ENCODE measurements around the gene SYPL2. TPM values are rescaled to one million over a fixed set of nuclear protein-coding genes. Genes with fewer than 3 reads are reported as not detected.
"Not testable (repeated sequence)": the region's sequence is repeated elsewhere in the genome, so short reads cannot be mapped to it uniquely, and the experiment has no call there.

Gene SYPL2
- total and polyA plus RNA-seq, 4 donors, result 0.14 to 4.7 (median 3.7) TPM

DNA sequence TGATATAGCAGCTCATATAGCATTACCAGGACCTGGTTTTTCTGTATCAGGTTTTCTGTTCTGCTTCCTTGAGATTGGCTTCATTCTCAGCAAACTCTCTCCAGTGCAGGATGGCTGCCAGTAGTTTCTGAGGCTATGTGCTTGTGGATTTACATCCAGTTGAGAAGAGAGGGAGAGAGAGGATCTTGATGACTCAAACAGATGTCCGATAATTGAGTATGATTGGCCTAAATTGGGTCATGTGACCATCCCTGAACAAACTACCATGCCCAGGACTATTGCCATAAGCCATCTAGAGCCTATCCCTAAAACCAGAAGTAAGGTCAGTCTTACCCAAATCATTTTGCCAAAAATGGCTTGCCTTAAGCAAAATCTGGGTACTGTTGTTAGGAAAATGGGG, 22.0 kb upstream of the SYPL2 start:
- no peaks in the 10 kb centered on the region for H3K9me3 ChIP-seq (ENCODE audit: control insufficient read depth in 4 of 4, low read length in 3 of 4)
- H3K27me3 ChIP-seq (ENCODE audit: control insufficient read depth in 4 of 4, insufficient read depth in 4 of 4, low read length in 3 of 4), result peaks cover 0 to 2% (median 0%) of the 10 kb centered on the region in 4 donors
- 95% methylated on average over 1 of the region's 1 CpG for WGBS
- H3K4me1 ChIP-seq (ENCODE audit: control insufficient read depth in 4 of 4, insufficient read depth in 4 of 4, low read length in 3 of 4), result no peaks in the 10 kb centered on the region
- no peak overlapping the region for H3K4me3 ChIP-seq (ENCODE audit: low read depth in 1 of 3, low read length in 3 of 3)
- H3K36me3 ChIP-seq (ENCODE audit: control insufficient read depth in 4 of 4, insufficient read depth in 3 of 4, low read depth in 1 of 4, low read length in 3 of 4), result no peaks in the 10 kb centered on the region
- TF ChIP-seq RXRA (IDR thresholded peaks at IDR 0.05), result no peak
- TF ChIP-seq JUND (IDR thresholded peaks at IDR 0.05), result no peak
- TF ChIP-seq NR2F2 (IDR thresholded peaks at IDR 0.05), result no peak
- TF ChIP-seq, protein P1, sequence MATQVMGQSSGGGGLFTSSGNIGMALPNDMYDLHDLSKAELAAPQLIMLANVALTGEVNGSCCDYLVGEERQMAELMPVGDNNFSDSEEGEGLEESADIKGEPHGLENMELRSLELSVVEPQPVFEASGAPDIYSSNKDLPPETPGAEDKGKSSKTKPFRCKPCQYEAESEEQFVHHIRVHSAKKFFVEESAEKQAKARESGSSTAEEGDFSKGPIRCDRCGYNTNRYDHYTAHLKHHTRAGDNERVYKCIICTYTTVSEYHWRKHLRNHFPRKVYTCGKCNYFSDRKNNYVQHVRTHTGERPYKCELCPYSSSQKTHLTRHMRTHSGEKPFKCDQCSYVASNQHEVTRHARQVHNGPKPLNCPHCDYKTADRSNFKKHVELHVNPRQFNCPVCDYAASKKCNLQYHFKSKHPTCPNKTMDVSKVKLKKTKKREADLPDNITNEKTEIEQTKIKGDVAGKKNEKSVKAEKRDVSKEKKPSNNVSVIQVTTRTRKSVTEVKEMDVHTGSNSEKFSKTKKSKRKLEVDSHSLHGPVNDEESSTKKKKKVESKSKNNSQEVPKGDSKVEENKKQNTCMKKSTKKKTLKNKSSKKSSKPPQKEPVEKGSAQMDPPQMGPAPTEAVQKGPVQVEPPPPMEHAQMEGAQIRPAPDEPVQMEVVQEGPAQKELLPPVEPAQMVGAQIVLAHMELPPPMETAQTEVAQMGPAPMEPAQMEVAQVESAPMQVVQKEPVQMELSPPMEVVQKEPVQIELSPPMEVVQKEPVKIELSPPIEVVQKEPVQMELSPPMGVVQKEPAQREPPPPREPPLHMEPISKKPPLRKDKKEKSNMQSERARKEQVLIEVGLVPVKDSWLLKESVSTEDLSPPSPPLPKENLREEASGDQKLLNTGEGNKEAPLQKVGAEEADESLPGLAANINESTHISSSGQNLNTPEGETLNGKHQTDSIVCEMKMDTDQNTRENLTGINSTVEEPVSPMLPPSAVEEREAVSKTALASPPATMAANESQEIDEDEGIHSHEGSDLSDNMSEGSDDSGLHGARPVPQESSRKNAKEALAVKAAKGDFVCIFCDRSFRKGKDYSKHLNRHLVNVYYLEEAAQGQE (IDR thresholded peaks at IDR 0.05), result no peak
- TF ChIP-seq FOXA1 (IDR thresholded peaks at IDR 0.05), result no peak
- no peak for TF ChIP-seq YY1 (IDR thresholded peaks at IDR 0.05)
- TF ChIP-seq, protein P2, sequence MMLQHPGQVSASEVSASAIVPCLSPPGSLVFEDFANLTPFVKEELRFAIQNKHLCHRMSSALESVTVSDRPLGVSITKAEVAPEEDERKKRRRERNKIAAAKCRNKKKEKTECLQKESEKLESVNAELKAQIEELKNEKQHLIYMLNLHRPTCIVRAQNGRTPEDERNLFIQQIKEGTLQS (IDR thresholded peaks at IDR 0.05), result no peak
- TF ChIP-seq FOXA2 (IDR thresholded peaks at IDR 0.05), result no peak
- TF ChIP-seq, protein P3, sequence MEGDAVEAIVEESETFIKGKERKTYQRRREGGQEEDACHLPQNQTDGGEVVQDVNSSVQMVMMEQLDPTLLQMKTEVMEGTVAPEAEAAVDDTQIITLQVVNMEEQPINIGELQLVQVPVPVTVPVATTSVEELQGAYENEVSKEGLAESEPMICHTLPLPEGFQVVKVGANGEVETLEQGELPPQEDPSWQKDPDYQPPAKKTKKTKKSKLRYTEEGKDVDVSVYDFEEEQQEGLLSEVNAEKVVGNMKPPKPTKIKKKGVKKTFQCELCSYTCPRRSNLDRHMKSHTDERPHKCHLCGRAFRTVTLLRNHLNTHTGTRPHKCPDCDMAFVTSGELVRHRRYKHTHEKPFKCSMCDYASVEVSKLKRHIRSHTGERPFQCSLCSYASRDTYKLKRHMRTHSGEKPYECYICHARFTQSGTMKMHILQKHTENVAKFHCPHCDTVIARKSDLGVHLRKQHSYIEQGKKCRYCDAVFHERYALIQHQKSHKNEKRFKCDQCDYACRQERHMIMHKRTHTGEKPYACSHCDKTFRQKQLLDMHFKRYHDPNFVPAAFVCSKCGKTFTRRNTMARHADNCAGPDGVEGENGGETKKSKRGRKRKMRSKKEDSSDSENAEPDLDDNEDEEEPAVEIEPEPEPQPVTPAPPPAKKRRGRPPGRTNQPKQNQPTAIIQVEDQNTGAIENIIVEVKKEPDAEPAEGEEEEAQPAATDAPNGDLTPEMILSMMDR (IDR thresholded peaks at IDR 0.05; ENCODE audit: low read depth, low read length, missing input control), result no peak
- no peak for TF ChIP-seq SP1 (IDR thresholded peaks at IDR 0.05)
- no peak for TF ChIP-seq RAD21 (IDR thresholded peaks at IDR 0.05)
- TF ChIP-seq, protein P4, sequence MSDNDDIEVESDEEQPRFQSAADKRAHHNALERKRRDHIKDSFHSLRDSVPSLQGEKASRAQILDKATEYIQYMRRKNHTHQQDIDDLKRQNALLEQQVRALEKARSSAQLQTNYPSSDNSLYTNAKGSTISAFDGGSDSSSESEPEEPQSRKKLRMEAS (IDR thresholded peaks at IDR 0.05), result no peak
- no peak for TF ChIP-seq TAF1 (conservative IDR thresholded peaks at IDR 0.05)
- TF ChIP-seq, protein P5, sequence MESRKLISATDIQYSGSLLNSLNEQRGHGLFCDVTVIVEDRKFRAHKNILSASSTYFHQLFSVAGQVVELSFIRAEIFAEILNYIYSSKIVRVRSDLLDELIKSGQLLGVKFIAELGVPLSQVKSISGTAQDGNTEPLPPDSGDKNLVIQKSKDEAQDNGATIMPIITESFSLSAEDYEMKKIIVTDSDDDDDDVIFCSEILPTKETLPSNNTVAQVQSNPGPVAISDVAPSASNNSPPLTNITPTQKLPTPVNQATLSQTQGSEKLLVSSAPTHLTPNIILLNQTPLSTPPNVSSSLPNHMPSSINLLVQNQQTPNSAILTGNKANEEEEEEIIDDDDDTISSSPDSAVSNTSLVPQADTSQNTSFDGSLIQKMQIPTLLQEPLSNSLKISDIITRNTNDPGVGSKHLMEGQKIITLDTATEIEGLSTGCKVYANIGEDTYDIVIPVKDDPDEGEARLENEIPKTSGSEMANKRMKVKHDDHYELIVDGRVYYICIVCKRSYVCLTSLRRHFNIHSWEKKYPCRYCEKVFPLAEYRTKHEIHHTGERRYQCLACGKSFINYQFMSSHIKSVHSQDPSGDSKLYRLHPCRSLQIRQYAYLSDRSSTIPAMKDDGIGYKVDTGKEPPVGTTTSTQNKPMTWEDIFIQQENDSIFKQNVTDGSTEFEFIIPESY (IDR thresholded peaks at IDR 0.05), result no peak
- no peak for TF ChIP-seq EGR1 (IDR thresholded peaks at IDR 0.05; ENCODE audit: low read depth in 2 of 2)
- H3K27ac ChIP-seq (ENCODE audit: low read depth in 1 of 2, low read length in 2 of 2), result no peak overlapping the region
- no peak overlapping the region for H3K9ac ChIP-seq (ENCODE audit: low read depth in 1 of 2, low read length in 2 of 2)
- no peak for DNase-seq (ENCODE audit: low spot score)

DNA sequence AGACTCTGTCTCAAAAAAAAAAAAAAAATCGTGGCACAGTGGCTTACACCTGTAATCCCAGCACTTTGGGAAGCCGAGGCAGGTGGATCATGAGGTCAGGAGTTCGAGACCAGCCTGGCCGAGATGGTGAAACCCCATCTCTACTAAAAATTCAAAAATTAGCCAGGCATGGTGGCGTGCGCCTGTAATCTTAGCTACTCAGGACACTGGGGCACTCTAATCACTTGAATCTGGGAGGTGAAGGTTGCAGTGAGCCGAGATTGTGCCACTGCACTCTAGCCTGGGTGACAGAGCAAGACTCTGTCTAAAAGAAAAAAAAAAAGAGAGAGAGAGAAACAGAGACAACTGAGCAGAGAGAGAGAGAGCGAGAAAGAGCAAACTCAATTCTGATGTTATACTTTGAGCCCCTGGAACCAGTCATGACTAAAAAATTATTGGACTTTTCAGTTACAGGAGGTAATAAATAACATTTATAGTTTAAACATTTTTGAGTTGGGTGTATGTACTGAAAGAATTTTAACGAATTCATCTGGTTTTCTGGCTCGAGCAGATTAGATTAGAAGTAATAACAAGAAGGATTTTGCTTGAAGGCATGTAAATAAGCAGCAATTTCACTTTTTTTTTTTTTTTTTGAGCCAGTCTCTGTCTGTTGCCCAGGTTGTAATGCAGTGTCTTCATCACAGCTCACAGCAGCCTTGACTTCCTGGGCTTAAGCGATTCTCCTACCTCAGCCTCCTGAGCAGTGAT, 20.2 kb upstream of the SYPL2 start:
- 75% methylated on average over 11 of the region's 11 CpGs for WGBS
- not testable (repeated sequence) for H3K9ac ChIP-seq (ENCODE audit: low read depth in 1 of 2, low read length in 2 of 2); H3K4me3 ChIP-seq (ENCODE audit: low read depth in 1 of 3, low read length in 3 of 3); DNase-seq (ENCODE audit: low spot score); H3K4me1 ChIP-seq (ENCODE audit: control insufficient read depth in 4 of 4, insufficient read depth in 4 of 4, low read length in 3 of 4); H3K9me3 ChIP-seq (ENCODE audit: control insufficient read depth in 4 of 4, low read length in 3 of 4); H3K36me3 ChIP-seq (ENCODE audit: control insufficient read depth in 4 of 4, insufficient read depth in 3 of 4, low read depth in 1 of 4, low read length in 3 of 4); H3K27me3 ChIP-seq (ENCODE audit: control insufficient read depth in 4 of 4, insufficient read depth in 4 of 4, low read length in 3 of 4); H3K27ac ChIP-seq (ENCODE audit: low read depth in 1 of 2, low read length in 2 of 2)
